Esophagus muscularis mucosa (tissue), 4 donors: ENCODE results near the gene DPYD.

Experiments
- CTCF ChIP-seq, 3 experiments: fragments of 200-600 bp in 2 of 3; fragments of 450-650 bp in 1 of 3; sonication (generic) in 2 of 3; IDR thresholded peaks; one replicate each; pipeline ENCODE4 v1.5.1; 2017 to 2019; ENCODE audit warnings: antibody characterized with exemption in 3 of 3, mild to moderate bottlenecking in 2 of 3, moderate library complexity in 1 of 3
- EP300 ChIP-seq: sonication (generic); formaldehyde crosslinking; IDR thresholded peaks from one replicate; pipeline ENCODE4 v1.6.1; 2017; ENCODE audit warnings: antibody characterized with exemption
- POLR2A ChIP-seq: fragments of 450-650 bp; IDR thresholded peaks from one replicate; pipeline ENCODE4 v1.6.1; 2017; ENCODE audit warnings: antibody characterized with exemption, moderate library complexity, mild to moderate bottlenecking, low read depth
- POLR2AphosphoS5 ChIP-seq, 2 donors: sonication (generic); formaldehyde crosslinking; IDR thresholded peaks; one replicate each; pipeline ENCODE4 v1.6.1; 2017; ENCODE audit warnings: antibody characterized with exemption in 2 of 2

- TF ChIP-seq CTCF (IDR thresholded peaks at IDR 0.05) (no peak), POLR2A (no peak), POLR2AphosphoS5 (IDR thresholded peaks at IDR 0.05) (no peak), EP300 (no peak)
Observed at GRCh38 chr1:97414682-97415312, 506.0 kb downstream of the DPYD start.
